GM18505 (cell line): ENCODE results near the gene ATXN2.

Experiments used
- ATAC-seq: cut with Tn5 transposase; IDR thresholded peaks from one replicate; pipeline ENCODE4 v1.9.1; 2021; ENCODE audit not compliant: unreplicated experiment
- POLR2A ChIP-seq: IDR thresholded peaks from 4 replicates; pipeline ENCODE4 v1.6.1; 2011; ENCODE audit warnings: borderline replicate concordance; ENCODE audit not compliant: insufficient read depth, insufficient read length; ENCODE audit errors: extremely low read depth

ATXN2 gene

DNA sequence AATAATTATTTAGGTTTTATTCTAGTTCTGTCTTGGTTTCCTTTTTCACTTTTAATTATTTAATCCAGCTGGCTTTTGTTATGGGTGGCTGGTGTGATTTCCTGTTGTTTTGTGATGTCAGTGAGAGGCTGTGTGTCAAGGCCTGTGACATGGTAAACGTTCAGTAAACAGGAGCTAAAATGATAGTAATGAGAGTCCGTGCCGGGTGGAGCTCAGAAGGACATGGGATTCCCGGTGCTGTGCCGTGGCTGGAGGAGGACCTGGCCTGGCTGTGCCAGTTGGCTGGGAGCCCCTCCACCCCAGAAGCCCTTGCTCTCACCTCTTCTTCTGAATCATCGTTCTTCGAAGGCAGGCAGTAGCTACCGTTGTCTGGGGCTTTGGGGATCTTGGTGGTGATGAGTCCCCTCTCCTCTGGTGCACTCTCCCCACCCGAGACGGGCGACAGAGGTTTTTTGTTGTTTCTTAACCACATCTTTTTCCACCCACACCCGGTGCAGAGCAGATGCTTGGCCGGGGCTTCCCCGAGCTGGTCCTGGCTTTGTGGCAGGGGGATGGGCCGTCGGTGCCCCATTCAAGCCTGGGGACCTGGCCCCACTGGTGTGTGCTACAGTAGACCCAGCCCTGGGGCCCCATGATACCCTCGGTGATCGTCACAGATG is 164.3 kb downstream of the ATXN2 start:
- TF ChIP-seq POLR2A = no peak
- peak; percentile 54 for ATAC-seq

DNA sequence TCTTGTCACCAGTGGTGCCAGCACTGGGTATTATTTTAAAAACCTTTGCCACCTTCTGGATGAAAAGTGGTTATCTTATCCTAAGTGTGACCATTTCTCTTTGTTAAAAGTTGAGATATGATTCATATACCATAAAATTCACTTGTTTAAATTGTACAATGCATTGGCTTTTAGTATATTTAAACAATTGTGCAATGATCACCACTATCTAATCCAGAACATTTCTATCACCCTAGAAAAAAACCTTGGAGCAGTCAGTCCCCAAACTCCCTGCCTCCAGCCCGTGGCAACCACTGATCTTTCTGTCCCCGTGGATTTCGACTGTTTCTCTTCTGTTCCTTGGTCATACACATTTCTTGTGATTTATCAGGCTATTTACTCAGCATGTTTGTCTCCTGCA is 165.1 kb downstream of the ATXN2 start:
- no peak for TF ChIP-seq POLR2A
- no peak for ATAC-seq

DNA sequence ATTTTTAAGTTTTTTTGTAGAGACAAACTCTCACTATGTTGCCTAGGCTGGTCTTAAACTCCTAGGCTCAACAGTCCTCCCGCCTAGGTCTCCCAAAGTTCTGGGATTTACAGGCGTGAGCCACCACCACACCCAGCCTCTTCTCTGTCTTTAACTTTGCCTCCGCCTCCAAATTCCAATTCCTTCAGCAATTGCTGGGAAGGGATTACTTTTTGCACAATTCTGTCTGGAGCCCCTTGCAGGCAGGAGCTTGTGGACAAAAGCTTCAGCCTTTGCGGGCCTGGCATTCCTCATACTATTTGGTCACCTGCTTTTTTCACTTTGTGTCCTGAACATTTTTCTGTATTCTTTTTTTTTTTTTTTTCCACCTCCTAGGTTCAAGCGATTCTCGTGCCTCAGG is 167.3 kb downstream of the ATXN2 start:
- no peak for TF ChIP-seq POLR2A
- ATAC-seq = no peak

DNA sequence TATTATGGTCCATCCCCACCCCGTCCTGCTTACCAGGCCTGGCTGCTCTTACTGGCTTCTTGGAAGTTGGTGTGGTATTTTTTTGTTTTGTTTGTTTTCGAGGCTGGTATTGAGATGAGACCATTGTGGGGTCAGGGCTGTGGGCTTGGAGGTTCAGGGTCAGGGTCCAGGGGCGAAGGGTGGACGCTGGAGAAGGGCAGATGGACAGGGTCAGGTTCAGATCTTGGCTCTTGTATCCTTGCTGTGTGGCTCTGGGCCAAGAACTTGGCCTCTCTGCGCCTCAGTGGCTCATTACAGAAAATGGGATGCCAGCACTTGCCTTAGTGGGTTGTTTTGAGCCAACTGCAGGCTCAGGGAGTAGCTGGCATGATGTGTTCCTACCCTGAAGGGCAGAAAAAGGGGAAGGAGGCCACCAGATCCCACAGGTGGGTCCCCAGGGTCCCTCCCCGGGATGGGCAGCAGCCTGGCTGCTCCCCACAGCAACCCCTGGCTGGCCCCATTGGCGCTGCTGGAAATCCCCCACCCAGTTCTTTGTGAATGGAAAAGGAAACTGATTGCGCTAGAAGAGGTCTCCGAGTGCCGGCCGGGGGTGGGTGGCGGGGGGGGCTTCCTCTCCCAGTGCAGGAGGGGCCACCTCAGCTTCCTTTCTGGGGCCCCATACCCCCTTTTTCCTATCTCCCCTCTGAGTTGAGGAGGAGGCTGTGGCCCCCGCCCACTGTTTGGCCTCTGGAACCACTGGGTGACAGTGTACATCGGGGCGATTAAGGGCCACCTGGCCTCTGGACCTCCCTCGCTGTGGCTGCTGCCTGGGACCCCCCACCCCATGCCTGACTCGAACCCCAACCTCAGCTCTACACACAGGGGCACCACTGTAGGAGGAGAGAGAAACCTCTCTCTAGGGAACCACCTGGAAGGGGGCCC is 168.4 kb downstream of the ATXN2 start:
- TF ChIP-seq POLR2A = no peak
- ATAC-seq = no peak

DNA sequence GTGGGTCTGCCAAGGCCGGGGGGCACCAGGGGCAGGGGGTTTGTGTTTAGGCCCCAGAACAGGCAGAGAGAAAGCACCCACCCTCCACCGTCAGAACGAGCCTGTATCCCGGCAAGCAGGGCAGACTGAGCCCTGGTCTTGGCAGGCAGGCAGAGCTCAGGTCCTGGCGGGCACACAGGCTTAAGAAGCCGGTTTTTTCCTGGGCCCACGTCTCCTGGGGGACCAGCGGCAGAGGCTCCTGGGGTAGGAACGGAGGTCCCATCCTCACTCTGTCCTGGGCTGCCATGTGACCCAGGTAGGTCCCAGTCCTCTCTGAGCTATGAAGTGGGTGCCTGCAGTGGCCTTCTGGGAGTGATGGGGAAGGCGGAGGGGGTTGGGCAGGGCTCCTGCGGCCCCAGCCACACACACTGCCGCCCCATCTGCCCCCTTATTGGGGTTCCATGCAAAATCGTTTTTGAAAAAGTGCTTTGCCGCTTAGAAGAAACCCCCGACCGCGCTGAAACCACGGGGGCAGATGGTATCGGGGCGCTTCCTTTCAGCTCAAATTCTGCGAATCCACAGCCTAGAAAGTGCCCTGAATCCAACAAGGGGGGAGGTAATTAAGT is 169.2 kb downstream of the ATXN2 start:
- ATAC-seq = no peak
- peak; percentile 28 for TF ChIP-seq POLR2A

DNA sequence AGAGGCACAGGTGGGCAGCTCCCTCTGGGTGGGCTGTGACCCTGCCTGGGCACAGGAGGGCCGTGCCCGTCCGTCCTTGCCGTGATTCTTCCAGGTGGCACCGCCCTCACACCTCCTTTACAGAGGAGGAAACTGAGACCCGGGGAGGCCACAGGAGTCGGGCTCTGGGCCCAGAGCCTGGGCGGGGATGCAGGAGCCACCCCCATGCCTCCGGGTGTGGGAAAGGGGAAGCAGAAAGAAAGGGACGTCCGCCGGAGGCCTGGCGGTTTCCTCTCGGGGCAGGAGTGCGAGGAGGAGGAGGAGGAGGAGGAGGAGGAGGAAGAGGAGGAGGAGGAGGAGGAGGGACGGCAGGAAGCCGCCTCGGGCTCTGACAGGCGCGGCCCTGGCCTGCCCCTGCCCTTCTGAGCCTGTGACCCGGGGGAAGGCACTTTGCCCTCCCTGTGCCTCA is 170.4 kb downstream of the ATXN2 start:
- TF ChIP-seq POLR2A = no peak
- ATAC-seq = no peak

DNA sequence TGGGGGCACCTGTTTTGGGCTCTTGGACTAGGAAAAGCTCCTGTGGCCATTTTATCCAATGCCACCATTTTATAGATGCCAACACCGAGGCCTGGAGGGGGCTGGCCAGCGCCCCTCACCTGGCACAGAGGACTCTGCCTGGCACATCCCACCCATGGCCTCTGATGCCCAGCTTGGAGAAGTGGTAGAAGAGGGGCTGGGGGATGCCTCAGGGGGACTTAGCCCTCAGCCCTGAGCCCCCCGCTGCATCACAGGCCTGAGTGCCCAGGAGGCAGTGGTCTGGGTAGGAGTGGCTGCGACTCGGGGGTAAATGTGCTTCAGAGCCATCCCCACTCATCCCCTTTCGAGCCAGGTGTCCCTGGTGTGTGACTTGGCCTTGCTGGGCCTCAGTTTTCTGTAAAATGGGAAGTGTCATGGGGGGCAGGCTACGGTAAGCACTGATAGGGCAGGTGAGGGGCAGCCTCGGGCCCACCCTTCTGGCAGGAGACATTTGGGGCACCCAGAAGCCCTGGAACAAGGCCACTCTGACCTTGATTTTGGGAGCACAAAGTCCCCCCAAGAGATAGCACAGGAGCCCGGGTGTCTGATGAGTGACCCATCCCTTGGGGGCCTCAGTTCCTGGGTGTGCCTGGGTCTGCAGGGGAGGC is 170.9 kb downstream of the ATXN2 start:
- TF ChIP-seq POLR2A = no peak
- no peak for ATAC-seq

DNA sequence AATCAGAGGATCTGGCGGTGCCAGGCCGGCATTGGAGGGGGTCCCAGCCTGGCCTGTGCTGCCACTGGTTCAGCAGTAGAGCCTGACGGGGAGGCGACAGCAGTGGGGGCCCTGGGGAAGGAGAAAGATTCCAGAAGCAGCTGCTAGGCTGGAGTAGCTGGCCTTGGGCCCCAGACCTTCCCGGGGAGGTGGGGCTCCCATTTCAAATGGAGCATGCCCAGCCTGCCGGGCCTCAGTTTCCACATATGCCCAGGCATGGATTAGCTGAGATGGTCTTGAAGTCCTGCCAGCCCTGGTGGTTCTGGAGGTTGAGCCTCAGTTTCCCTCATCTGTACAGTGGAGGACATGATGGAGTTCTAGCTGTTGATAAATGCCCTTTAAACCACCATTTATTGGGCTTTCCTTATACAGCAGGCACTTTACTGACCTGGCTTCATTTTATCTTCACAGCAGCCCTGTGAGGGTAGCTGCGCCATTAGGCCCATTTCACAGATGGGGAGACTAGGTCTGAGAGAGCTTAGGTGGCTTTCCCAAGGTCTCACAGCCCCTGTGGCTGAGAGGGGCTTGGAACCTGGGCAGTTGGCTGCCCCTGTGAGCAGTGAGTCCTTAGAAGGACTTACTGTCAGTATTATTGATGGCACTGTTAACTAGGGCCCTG is 171.6 kb downstream of the ATXN2 start:
- no peak for TF ChIP-seq POLR2A
- no peak for ATAC-seq

DNA sequence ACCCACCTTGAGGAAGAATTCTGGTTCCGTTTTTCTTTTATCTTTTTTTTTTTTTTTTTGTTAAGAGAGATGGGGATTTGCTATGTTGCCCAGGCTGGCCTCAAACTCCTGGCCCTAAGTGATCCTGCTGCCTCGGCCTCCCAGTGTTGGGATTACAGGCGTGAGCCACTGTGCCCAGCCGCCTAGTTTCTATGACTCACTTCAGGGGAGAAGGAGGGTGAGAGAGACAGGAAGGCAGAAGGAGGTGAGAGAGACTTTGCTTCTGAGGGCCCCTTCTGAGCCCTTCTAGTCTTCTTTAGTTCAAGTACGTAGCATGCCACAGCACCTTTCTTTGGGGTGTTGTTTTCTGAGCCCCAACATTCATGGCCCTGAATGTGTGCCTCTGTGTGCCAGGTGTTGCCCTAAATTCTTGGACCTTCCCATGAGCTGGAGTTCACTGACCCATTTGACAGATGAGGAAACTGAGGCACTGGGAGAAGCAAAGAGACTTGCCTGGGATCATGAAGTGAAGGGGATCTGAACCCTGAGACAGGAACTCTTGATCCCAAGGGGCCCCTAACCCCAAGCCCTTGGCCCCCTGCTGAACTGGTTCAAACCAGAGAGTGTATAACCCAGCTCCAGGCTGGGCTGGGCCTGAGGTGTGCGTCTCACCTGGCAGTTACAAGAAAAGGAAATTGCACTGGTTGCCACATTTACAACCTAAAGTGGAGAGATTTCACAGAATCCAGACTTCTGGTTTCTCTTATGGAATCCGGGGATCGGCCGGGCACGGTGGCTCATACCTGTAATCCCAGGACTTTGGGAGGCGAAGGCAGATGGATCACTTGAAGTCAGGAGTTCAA is 172.6 kb downstream of the ATXN2 start:
- ATAC-seq = no peak
- no peak for TF ChIP-seq POLR2A

DNA sequence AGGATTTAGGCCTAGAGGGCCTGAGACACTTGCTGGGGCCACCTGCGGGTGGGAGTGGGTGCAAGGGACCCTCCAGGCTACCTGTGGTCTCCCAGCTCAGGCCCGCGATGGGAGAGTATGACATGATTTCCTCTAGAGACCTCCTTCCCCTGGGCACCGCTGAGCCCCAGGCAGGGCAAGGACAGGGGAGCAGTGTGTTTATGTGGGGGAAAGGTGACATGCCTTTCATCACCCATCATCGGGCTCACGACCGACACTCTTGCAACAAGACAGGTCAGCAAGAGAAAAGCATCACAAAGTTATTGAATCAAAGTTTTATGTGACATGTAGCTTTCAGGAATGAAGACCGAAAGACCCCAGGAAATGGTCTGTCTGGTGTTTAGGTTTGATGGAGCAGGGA is 173.5 kb downstream of the ATXN2 start:
- no peak for TF ChIP-seq POLR2A
- no peak for ATAC-seq

DNA sequence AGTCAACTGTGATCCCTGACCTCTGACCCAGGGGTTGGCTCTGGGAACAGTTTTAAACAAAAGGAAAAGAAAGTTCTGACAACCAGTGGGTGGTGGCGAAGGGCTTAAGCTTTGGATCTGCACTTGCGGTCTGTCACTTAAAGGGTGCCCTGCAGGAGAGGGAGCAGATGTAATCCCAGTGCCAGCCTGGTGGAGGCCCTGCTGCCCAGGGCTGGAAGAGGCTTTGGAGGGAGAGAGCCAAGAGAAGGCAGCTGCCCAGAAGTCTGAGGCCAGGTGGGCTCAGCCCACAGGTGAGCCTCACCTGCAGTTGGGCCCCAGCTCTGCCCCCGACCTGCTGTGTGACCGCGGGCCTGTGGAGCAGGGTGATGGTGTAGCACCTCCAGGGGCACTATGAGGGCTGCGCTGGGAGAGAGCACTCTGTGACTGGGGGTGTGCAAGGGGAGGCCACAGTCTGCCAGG is 174.3 kb downstream of the ATXN2 start:
- no peak for TF ChIP-seq POLR2A
- ATAC-seq = no peak

DNA sequence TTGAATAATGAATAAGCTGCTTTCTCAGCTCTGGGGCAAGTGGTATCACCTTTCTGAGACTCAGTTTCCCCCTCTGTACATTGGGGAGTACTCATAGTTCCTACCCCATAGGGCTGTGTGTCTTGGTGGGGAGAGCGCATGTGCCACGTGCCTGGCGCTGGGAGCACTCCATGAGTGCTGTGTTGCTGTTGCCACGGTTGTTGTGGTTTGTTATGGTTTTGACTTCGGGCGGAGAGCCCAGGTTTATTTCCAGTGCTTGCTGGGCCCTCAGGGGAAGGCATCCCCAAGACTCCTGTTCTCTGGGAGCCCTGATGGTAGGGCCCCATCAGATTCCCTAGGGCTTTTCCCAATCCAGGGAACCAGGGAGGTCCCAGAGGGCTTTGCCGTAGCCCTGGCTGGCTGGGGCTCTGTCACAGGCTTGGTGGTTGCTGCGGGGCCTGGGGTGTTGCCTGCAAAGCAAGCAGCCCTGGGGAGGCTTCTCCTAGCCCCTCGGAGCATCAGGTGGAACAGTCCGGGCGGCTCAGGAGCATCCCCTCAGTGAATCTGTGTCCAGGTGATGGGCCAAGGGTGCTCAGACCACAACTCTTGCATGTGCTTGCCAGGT is 174.8 kb downstream of the ATXN2 start:
- TF ChIP-seq POLR2A = no peak
- ATAC-seq = no peak

DNA sequence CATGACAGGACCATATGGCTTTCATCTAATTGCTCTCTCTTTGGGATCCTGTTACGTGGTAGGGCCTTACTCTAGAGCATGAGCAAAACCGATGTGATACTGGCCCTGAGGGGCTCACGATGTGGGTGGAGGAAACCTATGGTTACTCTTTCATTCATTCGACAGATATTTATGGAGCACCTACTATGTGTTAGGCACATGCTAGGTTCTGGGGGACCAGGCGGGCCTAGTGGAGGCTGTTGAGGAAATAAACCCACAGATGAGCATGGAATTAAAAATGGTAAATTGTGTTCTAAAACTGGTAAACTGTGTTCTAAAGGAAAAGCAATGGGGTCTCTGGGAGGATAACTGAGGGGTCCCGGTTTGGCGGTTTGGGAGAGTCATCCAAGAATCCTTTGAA is 178.6 kb downstream of the ATXN2 start:
- ATAC-seq = no peak
- no peak for TF ChIP-seq POLR2A
